Astrocyte of the cerebellum (primary cell): ENCODE results near the gene KLHL2.
"Not testable (repeated sequence)": the region's sequence is repeated elsewhere in the genome, so short reads cannot be mapped to it uniquely, and the experiment has no call there.

Source experiments
- DNase-seq: peaks from one replicate; pipeline ENCODE4 v3.0.0-alpha.2; 2011; ENCODE audit warnings: low read depth
- H3K4me3 ChIP-seq: 2 replicates; pipeline ENCODE4 v1.5.1; 2011; ENCODE audit warnings: mild to moderate bottlenecking, low read depth, low read length, moderate library complexity
- CTCF ChIP-seq: IDR thresholded peaks from 2 replicates; pipeline ENCODE4 v1.5.1; 2012; ENCODE audit warnings: low read length, low read depth, moderate library complexity, mild to moderate bottlenecking; ENCODE audit errors: missing control alignments
- in situ Hi-C: cut with HindIII; loops from 2 replicates; pipeline ENCODE4 v1.10.0; 2017; ENCODE audit warnings: low sequenced_read_pairs

The KLHL2 gene

GRCh38 chr4:165175879-165176278 is 31.5 kb upstream of the KLHL2 start:
- DNase-seq, result peak; percentile 12
- in situ Hi-C loops, result no loop called here
- TF ChIP-seq CTCF, result no peak
- no peak overlapping the region for H3K4me3 ChIP-seq

- TF ChIP-seq CTCF, result no peak
- H3K4me3 ChIP-seq, result no peak overlapping the region
- no peak for DNase-seq
- in situ Hi-C loops, result no loop called here
Measured at GRCh38 chr4:165177725-165178666, 29.4 kb upstream of the KLHL2 start.

GRCh38 chr4:165184220-165184619 is 23.1 kb upstream of the KLHL2 start:
- H3K4me3 ChIP-seq, result no peak overlapping the region
- DNase-seq, result no peak
- in situ Hi-C loops, result no loop called here
- TF ChIP-seq CTCF, result no peak

GRCh38 chr4:165184998-165185397 is 22.4 kb upstream of the KLHL2 start:
- in situ Hi-C loops, DNase-seq, H3K4me3 ChIP-seq: not testable (repeated sequence)

- no peak for TF ChIP-seq CTCF
- in situ Hi-C loops, result no loop called here
- H3K4me3 ChIP-seq, result no peak overlapping the region
- DNase-seq, result no peak
Measured at GRCh38 chr4:165185448-165185847, 21.9 kb upstream of the KLHL2 start.

- no peak overlapping the region for H3K4me3 ChIP-seq
- in situ Hi-C loops, result no loop called here
- no peak for TF ChIP-seq CTCF
- no peak for DNase-seq
Measured at GRCh38 chr4:165190591-165191347, 16.6 kb upstream of the KLHL2 start.

- no peak overlapping the region for H3K4me3 ChIP-seq
- DNase-seq, result no peak
- in situ Hi-C loops, result no loop called here
- TF ChIP-seq CTCF, result no peak
Measured at GRCh38 chr4:165191348-165191656, 16.1 kb upstream of the KLHL2 start.
